ENCODE data around the gene SLC37A3.

- TF ChIP-seq CTCF (conservative IDR thresholded peaks at IDR 0.05; ENCODE audit: low read depth, low read length) (no peak), EZH2phosphoT487 (IDR thresholded peaks at IDR 0.05; ENCODE audit: borderline replicate concordance, low read length) (no peak)
Measured at GRCh38 chr7:140367528-140367927, 30.8 kb downstream of the SLC37A3 start.
